ENCODE data around the gene PNPLA2.

Gene PNPLA2

DNA sequence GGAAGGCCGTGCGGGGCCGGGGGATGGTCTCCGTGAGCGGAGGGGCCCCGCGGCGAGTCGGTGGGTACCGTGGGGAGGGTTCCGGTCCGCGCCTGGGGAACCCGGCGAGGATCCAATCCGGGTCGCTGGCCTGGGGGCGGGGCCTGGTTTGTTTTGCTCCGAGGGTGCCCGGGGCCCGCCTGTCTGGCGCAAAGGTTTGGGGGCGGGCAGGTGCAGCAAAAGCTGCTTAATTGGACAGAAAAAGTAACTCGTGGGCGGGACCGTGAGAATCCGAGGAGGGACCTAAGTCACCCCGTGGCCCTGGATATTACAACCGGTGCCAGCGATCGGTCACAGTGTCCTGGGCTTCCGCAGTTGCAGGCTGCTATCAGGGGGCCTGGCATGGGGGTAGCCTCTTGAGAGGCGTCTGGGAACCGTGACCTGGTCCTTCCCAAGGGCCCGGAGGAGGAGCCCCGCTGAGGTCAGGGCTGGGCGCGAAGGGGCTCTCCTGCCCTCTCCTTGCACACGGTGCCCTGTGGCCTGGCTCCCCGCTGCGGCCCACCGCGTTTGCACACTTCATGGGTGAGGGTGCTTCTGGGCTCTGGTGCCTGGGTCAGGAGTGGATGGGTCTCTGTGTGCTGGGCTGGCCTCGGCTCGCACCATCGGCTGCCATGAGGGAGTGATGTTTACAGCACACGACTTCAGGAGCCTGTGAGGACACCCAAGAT is 1.4 kb downstream of the PNPLA2 start:
- DNase-seq = peak; percentile 96

GRCh38 chr11:820655-821511 is 2.2 kb downstream of the PNPLA2 start:
- DNase-seq = no peak

GRCh38 chr11:821512-822371 is 3.0 kb downstream of the PNPLA2 start:
- DNase-seq = no peak

GRCh38 chr11:823441-824291 is 5.0 kb downstream of the PNPLA2 start:
- DNase-seq = no peak

DNA sequence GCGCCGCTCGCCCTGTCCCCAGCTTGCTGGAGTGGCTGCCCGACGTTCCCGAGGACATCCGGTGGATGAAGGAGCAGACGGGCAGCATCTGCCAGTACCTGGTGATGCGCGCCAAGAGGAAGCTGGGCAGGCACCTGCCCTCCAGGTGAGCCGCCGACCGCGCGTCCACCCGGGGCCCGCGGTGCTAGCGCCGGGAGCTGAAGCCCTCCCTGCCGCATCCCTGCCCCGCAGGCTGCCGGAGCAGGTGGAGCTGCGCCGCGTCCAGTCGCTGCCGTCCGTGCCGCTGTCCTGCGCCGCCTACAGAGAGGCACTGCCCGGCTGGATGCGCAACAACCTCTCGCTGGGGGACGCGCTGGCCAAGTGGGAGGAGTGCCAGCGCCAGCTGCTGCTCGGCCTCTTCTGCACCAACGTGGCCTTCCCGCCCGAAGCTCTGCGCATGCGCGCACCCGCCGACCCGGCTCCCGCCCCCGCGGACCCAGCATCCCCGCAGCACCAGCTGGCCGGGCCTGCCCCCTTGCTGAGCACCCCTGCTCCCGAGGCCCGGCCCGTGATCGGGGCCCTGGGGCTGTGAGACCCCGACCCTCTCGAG is 5.7 kb downstream of the PNPLA2 start:
- no peak for DNase-seq

- DNase-seq = no peak
These were observed 6.2 kb downstream of the PNPLA2 start for GRCh38 chr11:824942-825341.

GRCh38 chr11:825366-826226 is 6.9 kb downstream of the PNPLA2 start:
- no peak for DNase-seq

- no peak for DNase-seq
These were observed 7.5 kb downstream of the PNPLA2 start for GRCh38 chr11:826227-826621.

GRCh38 chr11:826836-827145 is 8.1 kb downstream of the PNPLA2 start:
- DNase-seq = no peak

DNA sequence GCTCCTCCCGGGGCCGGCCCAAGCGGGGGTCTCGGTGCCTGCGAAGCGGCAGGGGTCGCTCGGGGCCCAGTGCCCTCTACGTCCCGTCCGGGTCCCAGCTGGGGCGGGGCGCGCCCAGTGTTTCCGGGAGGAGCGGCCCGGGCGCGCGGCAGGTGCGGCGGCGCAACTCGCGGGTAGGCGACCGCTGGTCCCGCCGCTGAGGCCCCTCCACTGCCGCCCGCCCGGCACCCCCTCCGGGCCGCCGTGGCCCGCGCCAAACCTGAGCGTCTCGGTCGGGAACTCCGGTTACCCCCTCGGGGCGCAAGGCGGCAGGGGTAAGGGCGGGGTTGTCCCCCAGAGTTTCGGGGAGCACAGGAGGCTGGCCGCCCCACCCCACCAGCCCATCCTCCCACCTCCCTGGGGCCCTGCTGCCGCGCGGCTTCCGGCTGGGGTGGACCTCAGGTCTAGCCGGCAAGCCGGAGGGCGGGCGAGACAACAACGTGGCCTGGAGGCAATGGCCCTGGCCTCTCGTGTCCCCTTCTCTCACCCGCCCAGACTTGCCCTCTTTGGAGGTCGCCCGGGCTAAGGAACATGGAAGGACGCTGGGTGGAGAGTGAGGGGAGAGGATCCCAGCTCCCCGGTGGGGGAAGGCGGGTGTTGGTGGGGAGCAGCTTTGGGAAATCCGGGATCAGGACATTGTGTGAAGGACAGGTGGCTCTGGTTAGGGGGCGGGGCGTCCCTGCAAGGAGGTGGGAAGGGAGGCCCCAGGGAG is 8.6 kb downstream of the PNPLA2 start:
- peak; percentile 77 for DNase-seq

DNA sequence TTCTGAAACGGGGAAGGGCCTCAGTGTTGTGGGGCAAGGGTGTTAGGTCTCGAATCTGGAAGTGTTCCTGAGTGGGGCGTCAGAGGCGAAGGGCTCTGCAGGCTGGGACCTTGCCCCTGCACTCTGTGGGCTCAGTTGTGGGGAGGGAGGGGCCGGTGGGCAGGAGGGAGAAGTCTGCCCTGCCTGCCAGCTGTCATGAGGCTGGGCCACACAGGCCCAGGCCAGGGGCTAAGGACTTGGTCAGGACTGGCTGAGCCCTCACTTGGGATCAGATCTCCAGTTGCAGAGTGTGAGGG is 9.1 kb downstream of the PNPLA2 start, which contains the start of gene CRACR2B:
TSS of gene CRACR2B (plus strand) at position 23 of the 296 bp plus-strand sequence. CDS start 689 bp downstream, outside the sequence.
- no peak for DNase-seq

- DNase-seq = no peak
These were observed 9.9 kb downstream of the PNPLA2 start for GRCh38 chr11:828506-829175.

DNA sequence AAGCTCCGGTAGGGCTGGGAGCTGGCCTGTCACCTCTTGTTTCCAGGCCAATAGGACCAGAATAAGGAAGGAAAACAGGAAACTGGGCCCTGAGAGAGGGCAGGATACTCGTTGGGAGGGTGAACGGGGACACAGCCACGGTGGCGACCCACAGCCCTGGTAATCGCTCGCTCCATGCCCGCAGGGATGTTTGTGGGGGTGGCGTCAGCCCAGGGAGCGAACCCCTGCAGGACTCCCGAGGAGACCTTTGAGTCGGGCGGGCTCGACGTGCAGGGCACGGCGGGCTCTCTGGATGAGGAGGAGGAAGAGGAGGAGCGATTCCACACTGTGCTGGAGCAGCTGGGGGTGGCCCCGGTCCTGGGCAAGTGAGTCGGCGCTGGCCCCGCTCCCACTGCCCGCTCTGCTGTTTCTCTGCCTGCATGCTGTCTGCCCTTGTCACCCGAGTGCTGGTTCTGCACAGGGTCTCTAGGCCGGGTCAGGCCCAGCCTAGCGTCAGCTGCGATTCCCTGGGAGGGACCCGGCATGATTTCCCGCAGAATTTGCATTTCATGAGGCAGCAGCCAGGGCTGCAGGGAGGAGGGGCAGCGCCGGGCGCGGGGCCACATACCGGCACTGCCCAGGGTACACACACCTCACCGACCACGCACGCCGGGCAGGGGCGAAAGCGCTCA is 10.6 kb downstream of the PNPLA2 start:
- no peak for DNase-seq

GRCh38 chr11:829847-830294 is 11.2 kb downstream of the PNPLA2 start:
- no peak for DNase-seq

GRCh38 chr11:830295-831117 is 11.8 kb downstream of the PNPLA2 start:
- DNase-seq = peak; percentile 87

- DNase-seq = no peak
These were observed 12.6 kb downstream of the PNPLA2 start for GRCh38 chr11:831118-831864.

GRCh38 chr11:831961-832528 is 13.3 kb downstream of the PNPLA2 start:
- no peak for DNase-seq
